ENCODE measurements around the gene MFSD2B. TPM values are rescaled to one million over a fixed set of nuclear protein-coding genes. Genes with fewer than 3 reads are reported as not detected.

Gene MFSD2B
- total and polyA plus RNA-seq, 10 of the 15 experiments (the other 5 are each of a cell fraction or from before 2014, with no cell fraction given), result 0.07 to 0.51 (median 0.16) TPM; not detected in 4

- no peak for ATAC-seq
- ChIA-PET SMC1A (ENCODE audit: uncharacterized antibody, unreplicated experiment) (no interaction called here), CTCF (no interaction called here), POLR2A (no interaction called here), RAD21 (ENCODE audit: unreplicated experiment) (no interaction called here)
- no TSS peak for BruUV-seq (replicated peaks)
- intact Hi-C loops (cut with micrococcal nuclease; ENCODE audit: unreplicated experiment) (no loop called here), in situ Hi-C loops (cut with MboI) (no loop called here)
- TF ChIP-seq EZH2 (IDR thresholded peaks at IDR 0.05; ENCODE audit: borderline replicate concordance, control insufficient read depth, low read depth, low read length), result no peak
- TF ChIP-seq LARP7 (IDR thresholded peaks at IDR 0.05), result no peak
- no peak for TF ChIP-seq TCF7 (IDR thresholded peaks at IDR 0.05; ENCODE audit: borderline replicate concordance)
- TF ChIP-seq PAX5 (IDR thresholded peaks at IDR 0.05; ENCODE audit: borderline replicate concordance, low read depth, low read length), result no peak
- TF ChIP-seq POLR2AphosphoS5 (IDR thresholded peaks at IDR 0.05; ENCODE audit: low read length), result no peak
- TF ChIP-seq KDM1A (IDR thresholded peaks at IDR 0.05; ENCODE audit: borderline replicate concordance), result no peak
- TF ChIP-seq POLR2AphosphoS2 (IDR thresholded peaks at IDR 0.05; ENCODE audit: low read depth, low read length), result no peak
- TF ChIP-seq YY1 (IDR thresholded peaks at IDR 0.05; ENCODE audit: low read depth, low read length), result no peak
- no peaks in the 10 kb centered on the region for H3K4me1 ChIP-seq (ENCODE audit: control insufficient read depth, insufficient read depth, low read length)
- H3K27me3 ChIP-seq (replicated peaks in 1 of 2; ENCODE audit: control insufficient read depth in 2 of 2, insufficient read depth in 2 of 2, low read length in 1 of 2), result no peaks in the 10 kb centered on the region; a peak in 1 of 4 replicates
- no peak overlapping the region for H3K27ac ChIP-seq (ENCODE audit: control insufficient read depth, insufficient read depth)
- H3K36me3 ChIP-seq (ENCODE audit: control insufficient read depth in 2 of 2, insufficient read depth in 2 of 2, low read length in 1 of 2), result peaks cover 0 to 4% of the 10 kb centered on the region in 2 experiments; a peak in 2 of 4 replicates
- H3K9me3 ChIP-seq (replicated peaks; ENCODE audit: control insufficient read depth, insufficient read depth, low read length), result no peaks in the 10 kb centered on the region
- FAIRE-seq, result no peak
- no peak overlapping the region for H3K4me2 ChIP-seq (ENCODE audit: control insufficient read depth, insufficient read depth)
- H2AFZ ChIP-seq (ENCODE audit: control insufficient read depth, low read depth, low read length), result no peak overlapping the region
- H4K20me1 ChIP-seq (ENCODE audit: control insufficient read depth, insufficient read depth), result no peaks in the 10 kb centered on the region
- no peak overlapping the region for H3K4me3 ChIP-seq
- DNase-seq (ENCODE audit: low read depth, low spot score), result no peak
- H3K9ac ChIP-seq (ENCODE audit: control insufficient read depth, insufficient read depth, low read length), result no peak overlapping the region
- no peaks in the 10 kb centered on the region for H3K79me2 ChIP-seq (ENCODE audit: control insufficient read depth, insufficient read depth, low read length)
- 60% methylated on average over 8 of the region's 8 CpGs for WGBS (ENCODE audit: insufficient coverage, insufficient replicate concordance, low lambda C conversion rate, missing lambda C conversion rate)
These were observed 7.8 kb downstream of the MFSD2B start for GRCh38 chr2:24017711-24018110.

GRCh38 chr2:24018241-24018640 is 8.4 kb downstream of the MFSD2B start:
- no peaks in the 10 kb centered on the region for H4K20me1 ChIP-seq (ENCODE audit: control insufficient read depth, insufficient read depth)
- WGBS (ENCODE audit: insufficient coverage, insufficient replicate concordance, low lambda C conversion rate, missing lambda C conversion rate), result 56% methylated on average over 9 of the region's 9 CpGs
- peaks cover 0 to 6% of the 10 kb centered on the region in 2 experiments; a peak in 3 of 4 replicates for H3K36me3 ChIP-seq (ENCODE audit: control insufficient read depth in 2 of 2, insufficient read depth in 2 of 2, low read length in 1 of 2)
- ChIA-PET POLR2A (no interaction called here), RAD21 (ENCODE audit: unreplicated experiment) (no interaction called here), SMC1A (ENCODE audit: uncharacterized antibody, unreplicated experiment) (no interaction called here), CTCF (no interaction called here)
- no peaks in the 10 kb centered on the region for H3K4me1 ChIP-seq (ENCODE audit: control insufficient read depth, insufficient read depth, low read length)
- no peaks in the 10 kb centered on the region for H3K9me3 ChIP-seq (replicated peaks; ENCODE audit: control insufficient read depth, insufficient read depth, low read length)
- BruUV-seq (replicated peaks), result no TSS peak
- no peak overlapping the region for H3K9ac ChIP-seq (ENCODE audit: control insufficient read depth, insufficient read depth, low read length)
- ATAC-seq (no peak), FAIRE-seq (no peak), DNase-seq (ENCODE audit: low read depth, low spot score) (no peak)
- H3K27ac ChIP-seq (ENCODE audit: control insufficient read depth, insufficient read depth), result no peak overlapping the region
- in situ Hi-C loops (cut with MboI) (no loop called here), intact Hi-C loops (cut with micrococcal nuclease; ENCODE audit: unreplicated experiment) (no loop called here)
- no peak overlapping the region for H3K4me3 ChIP-seq
- H2AFZ ChIP-seq (ENCODE audit: control insufficient read depth, low read depth, low read length), result no peak overlapping the region
- no peak overlapping the region for H3K4me2 ChIP-seq (ENCODE audit: control insufficient read depth, insufficient read depth)
- no peaks in the 10 kb centered on the region; a peak in 1 of 4 replicates for H3K27me3 ChIP-seq (replicated peaks in 1 of 2; ENCODE audit: control insufficient read depth in 2 of 2, insufficient read depth in 2 of 2, low read length in 1 of 2)
- H3K79me2 ChIP-seq (ENCODE audit: control insufficient read depth, insufficient read depth, low read length), result no peaks in the 10 kb centered on the region
- TF ChIP-seq SRF (IDR thresholded peaks at IDR 0.05; ENCODE audit: low read depth in 2 of 2, low read length in 2 of 2), result no peak
- no peak for TF ChIP-seq NKRF (conservative IDR thresholded peaks at IDR 0.05)
- TF ChIP-seq ZNF217 (IDR thresholded peaks at IDR 0.05), result no peak
- TF ChIP-seq ATF2 (IDR thresholded peaks at IDR 0.05; ENCODE audit: low read length), result no peak
- no peak for TF ChIP-seq CTCF (IDR thresholded peaks at IDR 0.05 in 2 of 3, conservative IDR thresholded peaks at IDR 0.05 in 1 of 3; ENCODE audit: control insufficient read depth in 2 of 3, extremely low read depth in 1 of 3, insufficient read depth in 1 of 3, low read depth in 3 of 3, low read length in 3 of 3)
- no peak for TF ChIP-seq NR2C1 (IDR thresholded peaks at IDR 0.05)
- no peak for TF ChIP-seq TBL1XR1 (IDR thresholded peaks at IDR 0.05; ENCODE audit: low read depth, low read length)
